Measurements from ENCODE around the gene HDAC9.

DNA sequence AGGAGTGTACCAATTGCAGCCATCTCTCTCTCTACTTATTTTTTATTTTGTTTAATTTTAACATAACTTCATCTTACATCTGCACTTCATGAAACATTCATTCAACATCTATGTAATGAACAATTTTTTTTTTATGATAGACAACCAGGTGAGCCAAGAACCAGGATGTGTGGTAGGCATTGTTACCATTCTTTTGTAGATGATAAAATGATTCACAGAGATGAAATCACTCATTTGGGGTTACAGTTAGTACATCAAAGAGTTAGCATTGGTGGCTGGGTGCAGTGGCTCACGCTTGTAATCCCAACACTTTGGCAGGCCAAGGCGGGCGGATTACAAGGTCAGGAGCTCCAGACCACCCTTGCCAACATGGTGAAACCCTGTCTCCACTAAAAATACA, 127.8 kb downstream of the HDAC9 start:
- TF ChIP-seq POLR2AphosphoS5 (IDR thresholded peaks at IDR 0.05; ENCODE audit: low read depth, low read length) (no peak), POLR2A (IDR thresholded peaks at IDR 0.05; ENCODE audit: low read depth, low read length) (no peak)

All from GM12892 (cell line).